ENCODE data around the gene MERTK.

- no peak for TF ChIP-seq CTCF (IDR thresholded peaks at IDR 0.05)
- no peak for TF ChIP-seq POLR2A (IDR thresholded peaks at IDR 0.05)
Measured at GRCh38 chr2:112032689-112033465, 134.5 kb downstream of the MERTK start.
